Progenitor cell of endocrine pancreas (in vitro differentiated cells): ENCODE results near the gene BICD1. TPM values are rescaled to one million over a fixed set of nuclear protein-coding genes. Genes with fewer than 3 reads are reported as not detected.
"Not testable (repeated sequence)": the region's sequence is repeated elsewhere in the genome, so short reads cannot be mapped to it uniquely, and the experiment has no call there.

ENCODE experiments used
- DNase-seq: peaks from one replicate; pipeline ENCODE4 v3.0.0; 2021; ENCODE audit warnings: low spot score; ENCODE audit not compliant: unreplicated experiment
- H3K27ac Mint-ChIP-seq: 2 replicates; pipeline ENCODE4 v1.8.0; 2021; ENCODE audit warnings: mild to moderate bottlenecking, moderate library complexity, mixed read lengths
- H3K27me3 Mint-ChIP-seq: 2 replicates; pipeline ENCODE4 v1.8.0; 2021; ENCODE audit warnings: mixed read lengths
- H3K36me3 Mint-ChIP-seq: 2 replicates; pipeline ENCODE4 v1.8.0; 2022; ENCODE audit warnings: mixed read lengths; ENCODE audit not compliant: insufficient read depth
- H3K4me1 Mint-ChIP-seq: 2 replicates; pipeline ENCODE4 v1.8.0; 2021; ENCODE audit warnings: low read depth, mixed read lengths
- H3K4me3 Mint-ChIP-seq: 2 replicates; pipeline ENCODE4 v1.8.0; 2021; ENCODE audit warnings: low read depth, mild to moderate bottlenecking, moderate library complexity, mixed read lengths
- H3K9me3 Mint-ChIP-seq: 2 replicates; pipeline ENCODE4 v1.8.0; 2021; ENCODE audit warnings: low read depth, mixed read lengths
- CTCF ChIP-seq: fragments of 200-600 bp; sonication (generic); IDR thresholded peaks from one replicate; pipeline ENCODE4 v1.5.0; 2021; ENCODE audit warnings: antibody characterized with exemption, mild to moderate bottlenecking; ENCODE audit not compliant: unreplicated experiment
- total RNA-seq: library from RNA; stranded (reverse); gene quantifications from 2 replicates; pipeline ENCODE4 v1.2.1, GENCODE V29; 2021

The BICD1 gene
- total RNA-seq, 1 donor from 2014 or later: 88.4 TPM

GRCh38 chr12:32178341-32179010 is 71.8 kb downstream of the BICD1 start:
- H3K36me3 Mint-ChIP-seq: peaks cover 17% of the 10 kb centered on the region
- no peaks in the 10 kb centered on the region for H3K27me3 Mint-ChIP-seq
- DNase-seq: no peak
- no peaks in the 10 kb centered on the region for H3K4me1 Mint-ChIP-seq
- peak overlapping the region; percentile 57 for H3K27ac Mint-ChIP-seq
- H3K4me3 Mint-ChIP-seq: no peak overlapping the region
- no peak for TF ChIP-seq CTCF
- peaks cover 3% of the 10 kb centered on the region for H3K9me3 Mint-ChIP-seq

GRCh38 chr12:32179011-32179395 is 72.4 kb downstream of the BICD1 start:
- Mint-ChIP-seq H3K4me3 (no peak overlapping the region), H3K27me3 (no peaks in the 10 kb centered on the region), H3K27ac (no peak overlapping the region), H3K36me3 (peaks cover 18% of the 10 kb centered on the region), H3K9me3 (peaks cover 3% of the 10 kb centered on the region), H3K4me1 (no peaks in the 10 kb centered on the region)
- DNase-seq: no peak
- TF ChIP-seq CTCF: no peak

- TF ChIP-seq CTCF: no peak
- no peak for DNase-seq
- peaks cover 13% of the 10 kb centered on the region for H3K36me3 Mint-ChIP-seq
- H3K9me3 Mint-ChIP-seq: no peaks in the 10 kb centered on the region
- no peak overlapping the region for H3K4me3 Mint-ChIP-seq
- no peaks in the 10 kb centered on the region for H3K4me1 Mint-ChIP-seq
- H3K27me3 Mint-ChIP-seq: no peaks in the 10 kb centered on the region
- peak overlapping the region; percentile 35 for H3K27ac Mint-ChIP-seq
Measured at GRCh38 chr12:32181498-32182175, 75.0 kb downstream of the BICD1 start.

- no peak for DNase-seq
- Mint-ChIP-seq H3K9me3 (no peaks in the 10 kb centered on the region), H3K36me3 (peaks cover 13% of the 10 kb centered on the region), H3K4me1 (peaks cover 1% of the 10 kb centered on the region), H3K4me3 (no peak overlapping the region), H3K27me3 (no peaks in the 10 kb centered on the region), H3K27ac (no peak overlapping the region)
- TF ChIP-seq CTCF: no peak
Measured at GRCh38 chr12:32183650-32184049, 77.0 kb downstream of the BICD1 start.

GRCh38 chr12:32187127-32187526 is 80.5 kb downstream of the BICD1 start:
- not testable (repeated sequence) for H3K27me3 Mint-ChIP-seq, H3K9me3 Mint-ChIP-seq, H3K27ac Mint-ChIP-seq, DNase-seq, H3K4me1 Mint-ChIP-seq, H3K4me3 Mint-ChIP-seq
- peaks cover 17% of the 10 kb centered on the region for H3K36me3 Mint-ChIP-seq

- no peak for TF ChIP-seq CTCF
- Mint-ChIP-seq H3K27me3 (no peaks in the 10 kb centered on the region), H3K36me3 (peaks cover 43% of the 10 kb centered on the region), H3K27ac (no peak overlapping the region), H3K9me3 (peaks cover 34% of the 10 kb centered on the region), H3K4me1 (peaks cover 1% of the 10 kb centered on the region), H3K4me3 (no peak overlapping the region)
- DNase-seq: no peak
Measured at GRCh38 chr12:32191445-32191844, 84.8 kb downstream of the BICD1 start.
